D721Med (cell line): Measurements from ENCODE around the gene FAM107B.
"Not testable (repeated sequence)": the region's sequence is repeated elsewhere in the genome, so short reads cannot be mapped to it uniquely, and the experiment has no call there.

Experiments used
- DNase-seq: peaks from one replicate; pipeline ENCODE4 v3.0.0; 2011; ENCODE audit warnings: low spot score; ENCODE audit not compliant: insufficient read length
- FAIRE-seq: peaks from 2 replicates; lab custom pipeline; 2011; peaks lifted over from hg19 to GRCh38; lab: Jason Lieb, UNC
- CTCF ChIP-seq: IDR thresholded peaks from 2 replicates; pipeline ENCODE4 v1.5.1; 2012; ENCODE audit warnings: mild to moderate bottlenecking, control low read depth; ENCODE audit not compliant: insufficient read depth; ENCODE audit errors: missing control alignments

FAM107B gene

DNA sequence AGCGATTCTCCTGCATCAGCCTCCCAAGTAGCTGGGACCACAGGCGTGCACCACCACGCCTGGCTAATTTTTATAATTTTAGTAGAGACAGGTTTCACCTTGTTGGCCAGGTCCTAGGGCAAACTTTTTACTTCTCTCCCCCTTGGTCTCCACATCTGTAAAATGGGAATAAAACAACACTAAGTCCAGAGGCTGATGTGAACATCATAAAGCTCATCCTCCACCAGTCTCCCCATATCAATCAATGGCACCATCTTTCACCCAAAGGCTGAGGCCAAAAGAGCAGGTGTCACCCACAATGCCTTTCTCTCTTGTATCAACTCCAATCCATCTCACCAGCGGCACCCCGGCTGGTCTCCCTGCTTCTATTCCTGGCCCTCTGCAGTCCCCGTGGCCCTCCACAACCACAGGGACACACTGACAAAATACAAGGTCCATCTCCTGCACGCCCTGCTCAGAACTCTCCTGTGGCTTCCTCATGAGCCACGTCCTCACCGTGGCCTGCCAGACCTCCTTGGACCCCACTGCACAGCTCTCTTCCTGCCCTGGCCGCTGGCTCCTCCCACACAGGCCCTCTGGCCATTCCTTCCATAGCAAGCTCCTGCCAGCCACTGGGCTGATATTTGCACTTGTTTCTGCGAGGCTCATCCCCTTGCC is 179.0 kb downstream of the FAM107B start:
- FAIRE-seq (no peak), DNase-seq (no peak)
- TF ChIP-seq CTCF: no peak

- DNase-seq: no peak
- TF ChIP-seq CTCF: no peak
- no peak for FAIRE-seq
Measured at GRCh38 chr10:14594878-14595525, 179.7 kb downstream of the FAM107B start.

GRCh38 chr10:14593806-14594205 is 180.9 kb downstream of the FAM107B start:
- TF ChIP-seq CTCF: no peak
- no peak for FAIRE-seq
- DNase-seq: no peak

DNA sequence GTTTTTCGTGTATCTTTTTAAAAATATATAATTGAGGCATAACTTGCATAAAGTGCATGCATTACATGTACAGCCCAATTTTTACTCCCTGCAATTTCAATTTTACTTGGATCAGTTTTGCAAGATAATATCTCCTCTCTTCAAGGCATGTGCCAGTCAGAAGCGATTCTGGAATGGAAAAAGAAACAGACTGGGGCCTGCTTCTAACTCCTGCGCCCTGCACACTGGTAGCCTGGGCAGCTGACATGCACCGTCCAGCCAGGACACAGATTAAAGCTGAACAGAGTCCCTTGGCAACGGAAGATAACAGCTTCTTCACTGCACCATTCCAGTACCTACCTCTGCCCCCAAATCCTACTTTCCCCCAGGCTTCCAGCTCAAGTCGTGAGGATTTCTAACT is 182.1 kb downstream of the FAM107B start:
- no peak for FAIRE-seq
- TF ChIP-seq CTCF: no peak
- DNase-seq: no peak

DNA sequence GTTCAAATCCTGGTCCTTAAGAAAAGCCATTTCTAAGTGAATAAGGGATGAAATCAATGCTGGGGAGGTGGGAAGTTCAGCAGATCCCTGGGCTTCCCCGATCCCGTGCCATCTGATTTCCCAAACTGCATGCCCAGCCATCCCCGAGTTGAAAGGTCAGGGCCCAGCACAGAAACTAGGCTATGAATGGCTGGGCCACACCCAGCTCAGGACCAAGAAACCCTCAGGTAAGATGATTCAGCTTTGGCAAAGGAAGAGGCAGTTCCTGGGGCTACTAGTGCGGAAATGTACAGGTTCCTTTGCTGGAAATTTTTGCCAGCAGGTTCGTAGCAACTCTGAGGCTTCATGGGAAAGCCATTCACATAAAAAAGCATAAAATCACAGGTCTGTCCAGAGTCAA is 182.7 kb downstream of the FAM107B start:
- DNase-seq (no peak), FAIRE-seq (no peak)
- TF ChIP-seq CTCF: no peak

GRCh38 chr10:14588938-14589294 is 185.8 kb downstream of the FAM107B start:
- not testable (repeated sequence) for FAIRE-seq, DNase-seq

GRCh38 chr10:14588084-14588937 is 186.4 kb downstream of the FAM107B start:
- no peak for FAIRE-seq

More at GRCh38 chr10:14588084-14588937, 186.4 kb downstream of the FAM107B start:
- DNase-seq: no peak
- no peak for TF ChIP-seq CTCF
